Keratinocyte (primary cell): ENCODE data around the gene TMEM256. TPM values are rescaled to one million over a fixed set of nuclear protein-coding genes. Genes with fewer than 3 reads are reported as not detected.
A peak's percentile ranks its signal among the peaks of the same experiment; 100 is the strongest.

ENCODE experiments used
- DNase-seq: peaks from one replicate; pipeline ENCODE4 v3.0.0-alpha.2; 2011; ENCODE audit warnings: low read depth, missing footprints, low spot score
- FAIRE-seq: peaks from 2 replicates; lab custom pipeline; 2011; peaks lifted over from hg19 to GRCh38; lab: Jason Lieb, UNC
- H2AFZ ChIP-seq: 2 replicates; pipeline ENCODE4 v1.6.0; 2012; ENCODE audit warnings: low read length, control low read depth, inconsistent platforms; ENCODE audit not compliant: control insufficient read depth
- H3K27ac ChIP-seq: 2 replicates; pipeline ENCODE4 v1.5.1; 2011; ENCODE audit warnings: low read length; ENCODE audit not compliant: control insufficient read depth, insufficient read depth
- H3K27me3 ChIP-seq: 3 replicates; pipeline ENCODE4 v1.6.0; 2011; ENCODE audit warnings: low read length; ENCODE audit not compliant: control insufficient read depth, insufficient read depth; ENCODE audit errors: extremely low read depth
- H3K36me3 ChIP-seq, 2 experiments: 2 replicates in 1 of 2; 3 replicates in 1 of 2; pipeline ENCODE4 v1.5.1; 2011; ENCODE audit warnings: low read length in 2 of 2, mild to moderate bottlenecking in 1 of 2; ENCODE audit not compliant: control insufficient read depth in 2 of 2, insufficient read depth in 2 of 2; ENCODE audit errors: extremely low read depth in 1 of 2
- H3K4me1 ChIP-seq: 3 replicates; pipeline ENCODE4 v1.5.1; 2011; ENCODE audit warnings: low read length; ENCODE audit not compliant: control insufficient read depth, insufficient read depth; ENCODE audit errors: extremely low read depth
- H3K4me2 ChIP-seq: 3 replicates; pipeline ENCODE4 v1.6.0; 2011; ENCODE audit warnings: low read depth, low read length; ENCODE audit not compliant: control insufficient read depth, insufficient read depth; ENCODE audit errors: extremely low read depth
- H3K4me3 ChIP-seq, 3 experiments: fragments of 200-600 bp in 1 of 3; sonication (generic) in 1 of 3; 2 replicates in 2 of 3; 3 replicates in 1 of 3; pipeline ENCODE4 v1.5.1; 2011 to 2016; ENCODE audit warnings: low read length in 3 of 3, mild to moderate bottlenecking in 3 of 3, control low read depth in 2 of 3, inconsistent platforms in 1 of 3, low read depth in 1 of 3, mixed read lengths in 1 of 3, mixed run types in 1 of 3, moderate library complexity in 1 of 3; ENCODE audit not compliant: control insufficient read depth in 2 of 3, insufficient read depth in 2 of 3; ENCODE audit errors: extremely low read depth in 1 of 3
- H3K79me2 ChIP-seq: 2 replicates; pipeline ENCODE4 v1.6.0; 2012; ENCODE audit warnings: low read length; ENCODE audit not compliant: control insufficient read depth, insufficient read depth
- H3K9ac ChIP-seq: 3 replicates; pipeline ENCODE4 v1.6.0; 2011; ENCODE audit warnings: low read length; ENCODE audit not compliant: control insufficient read depth, insufficient read depth; ENCODE audit errors: extremely low read depth
- H3K9me1 ChIP-seq: 3 replicates; pipeline ENCODE4 v1.6.0; 2011; ENCODE audit warnings: low read length; ENCODE audit not compliant: control insufficient read depth, insufficient read depth; ENCODE audit errors: extremely low read depth
- H3K9me3 ChIP-seq: 2 replicates; pipeline ENCODE4 v1.5.1; 2012; ENCODE audit warnings: low read depth, low read length; ENCODE audit not compliant: control insufficient read depth
- H4K20me1 ChIP-seq: 3 replicates; pipeline ENCODE4 v1.6.0; 2011; ENCODE audit warnings: low read length; ENCODE audit not compliant: control insufficient read depth, insufficient read depth; ENCODE audit errors: extremely low read depth
- CTCF ChIP-seq, 3 experiments: IDR thresholded peaks in 1 of 3; conservative IDR thresholded peaks in 1 of 3; optimal IDR thresholded peaks in 1 of 3; 2 replicates in 2 of 3; 3 replicates in 1 of 3; pipeline versions ENCODE3 to v1.5.1; 2011; ENCODE audit warnings: low read length in 3 of 3, mild to moderate bottlenecking in 3 of 3, moderate library complexity in 2 of 3, control low read depth in 1 of 3, inconsistent platforms in 1 of 3; ENCODE audit not compliant: insufficient read depth in 2 of 3; ENCODE audit errors: extremely low read depth in 1 of 3
- EZH2 ChIP-seq: IDR thresholded peaks from one replicate; pipeline ENCODE4 v1.6.1; 2012; ENCODE audit warnings: inconsistent platforms, mild to moderate bottlenecking, low read length, moderate library complexity
- dilution Hi-C: fragments of 300-500 bp; cut with MboI; formaldehyde crosslinking; loops from one replicate; pipeline ENCODE4 v1.7.0; 2020; ENCODE audit warnings: low sequenced_read_pairs; ENCODE audit not compliant: extremely low pct_ligation_motif_present
- polyA plus RNA-seq, 5 experiments: library from polyadenylated mRNA; depleted of rRNA in 3 of 5; stranded (reverse) in 3 of 5; stranded (forward) in 1 of 5; unstranded in 1 of 5; fragments of >200 nt; gene quantifications; 1 replicate in 1 of 5; 2 replicates in 3 of 5; 3 replicates in 1 of 5; pipeline versions ENCODE4 v1.2.1 to v1.2.3, GENCODE V29; 2011 to 2012; ENCODE audit warnings: missing spikeins in 2 of 5, low read depth in 1 of 5, low replicate concordance in 1 of 5

The TMEM256 gene
- polyA plus RNA-seq, 1 donor (not counting 4 experiments of a cell fraction or from before 2014, with no cell fraction given), result 68.1 TPM

DNA sequence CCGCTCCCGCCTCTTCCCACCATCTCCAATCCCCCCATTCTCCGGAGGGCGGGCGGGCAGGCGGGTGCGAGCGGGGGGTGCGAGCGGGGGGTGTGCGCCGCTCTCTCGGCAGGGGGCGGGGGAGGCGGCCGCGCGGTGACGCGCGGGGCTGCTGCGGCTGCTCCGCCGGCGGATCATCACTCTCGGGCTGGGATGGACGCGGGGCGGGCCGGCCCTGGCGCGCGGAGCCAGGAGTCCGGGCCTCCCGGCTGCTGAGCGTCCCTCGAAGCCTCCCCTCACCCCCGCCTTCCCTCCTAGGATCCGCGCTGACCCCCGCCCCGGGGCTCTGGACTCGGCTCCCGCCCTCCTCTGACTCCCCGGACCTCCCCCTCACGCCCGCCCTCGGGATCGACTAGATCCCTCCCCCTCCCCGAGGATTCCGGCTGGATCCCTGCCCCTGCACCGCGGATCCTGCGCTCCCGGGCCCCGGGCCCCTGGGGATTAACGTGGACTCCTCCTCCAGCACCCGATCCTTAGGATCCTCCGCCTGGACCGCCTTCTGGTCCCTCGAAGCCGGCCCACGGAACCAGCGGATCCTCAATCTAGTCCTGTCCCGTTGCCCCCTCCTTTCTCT, 946 bp upstream of the TMEM256 start:
- Histone ChIP-seq H3K36me3 (peaks cover 0 to 2% of the 10 kb centered on the region in 2 experiments), H3K27me3 (no peaks in the 10 kb centered on the region), H3K4me1 (peaks cover 15% of the 10 kb centered on the region), H3K9me1 (no peaks in the 10 kb centered on the region), H2AFZ (peak overlapping the region; percentile 86), H3K4me3 (peak overlapping the region; percentile 53 to 72 (median 55)), H3K4me2 (peak overlapping the region; percentile 85), H3K79me2 (peaks cover 5% of the 10 kb centered on the region), H3K27ac (peak overlapping the region; percentile 70), H4K20me1 (no peaks in the 10 kb centered on the region), H3K9ac (peak overlapping the region; percentile 78), H3K9me3 (no peaks in the 10 kb centered on the region)
- FAIRE-seq (no peak), DNase-seq (no peak)
- dilution Hi-C loops, result no loop called here
- TF ChIP-seq EZH2 (no peak), CTCF (optimal IDR thresholded peaks at IDR 0.05 in 1 of 3, IDR thresholded peaks at IDR 0.05 in 1 of 3, conservative IDR thresholded peaks at IDR 0.05 in 1 of 3; ENCODE audit: extremely low read depth in 1 of 3, insufficient read depth in 2 of 3, low read length in 3 of 3) (no peak)

- Histone ChIP-seq H2AFZ (peak overlapping the region; percentile 52), H3K36me3 (no peaks in the 10 kb centered on the region)
- FAIRE-seq, result no peak
These were observed 245 bp downstream of the TMEM256 start for GRCh38 chr17:7403727-7403976.

More at GRCh38 chr17:7403727-7403976, 245 bp downstream of the TMEM256 start:
- H3K27ac ChIP-seq, result peak overlapping the region; percentile 40
- peaks cover 5% of the 10 kb centered on the region for H3K79me2 ChIP-seq
- no peaks in the 10 kb centered on the region for H4K20me1 ChIP-seq
- dilution Hi-C loops, result no loop called here
- no peak for DNase-seq
- H3K4me1 ChIP-seq, result peaks cover 15% of the 10 kb centered on the region
- no peaks in the 10 kb centered on the region for H3K27me3 ChIP-seq
- peaks cover 3% of the 10 kb centered on the region for H3K9me1 ChIP-seq
- no peaks in the 10 kb centered on the region for H3K9me3 ChIP-seq
- H3K4me2 ChIP-seq, result peak overlapping the region; percentile 89
- TF ChIP-seq CTCF (optimal IDR thresholded peaks at IDR 0.05 in 1 of 3, IDR thresholded peaks at IDR 0.05 in 1 of 3, conservative IDR thresholded peaks at IDR 0.05 in 1 of 3; ENCODE audit: extremely low read depth in 1 of 3, insufficient read depth in 2 of 3, low read length in 3 of 3), result no peak
- no peak for TF ChIP-seq EZH2
- H3K4me3 ChIP-seq, result peak overlapping the region; percentile 60 to 86 (median 84)
- peak overlapping the region; percentile 78 for H3K9ac ChIP-seq
